ENCODE measurements around the gene CLK1. TPM values are rescaled to one million over a fixed set of nuclear protein-coding genes. Genes with fewer than 3 reads are reported as not detected.
"Not testable (repeated sequence)": the region's sequence is repeated elsewhere in the genome, so short reads cannot be mapped to it uniquely, and the experiment has no call there.

CLK1 gene
- total RNA-seq, 1 donor from 2014 or later: 54.4 TPM

GRCh38 chr2:200851398-200852248 is 12.8 kb downstream of the CLK1 start:
- DNase-seq (ENCODE audit: extremely low read depth, low read depth, low spot score): no peak

GRCh38 chr2:200850512-200851256 is 13.8 kb downstream of the CLK1 start:
- no peak for DNase-seq (ENCODE audit: extremely low read depth, low read depth, low spot score)

GRCh38 chr2:200847939-200848338 is 16.5 kb downstream of the CLK1 start:
- no peak for DNase-seq (ENCODE audit: extremely low read depth, low read depth, low spot score)

- DNase-seq (ENCODE audit: extremely low read depth, low read depth, low spot score): no peak
Observed at GRCh38 chr2:200847269-200847668, 17.2 kb downstream of the CLK1 start.

GRCh38 chr2:200845669-200846325 is 18.7 kb downstream of the CLK1 start:
- no peak for DNase-seq (ENCODE audit: extremely low read depth, low read depth, low spot score)

GRCh38 chr2:200845194-200845593 is 19.3 kb downstream of the CLK1 start:
- no peak for DNase-seq (ENCODE audit: extremely low read depth, low read depth, low spot score)

- no peak for DNase-seq (ENCODE audit: extremely low read depth, low read depth, low spot score)
Observed at GRCh38 chr2:200843993-200844948, 20.2 kb downstream of the CLK1 start.

- DNase-seq (ENCODE audit: extremely low read depth, low read depth, low spot score): no peak
Observed at GRCh38 chr2:200839513-200839912, 24.9 kb downstream of the CLK1 start.

GRCh38 chr2:200834701-200835100 is 29.8 kb downstream of the CLK1 start:
- DNase-seq (ENCODE audit: extremely low read depth, low read depth, low spot score): no peak

GRCh38 chr2:200829258-200829655 is 35.2 kb downstream of the CLK1 start:
- no peak for DNase-seq (ENCODE audit: extremely low read depth, low read depth, low spot score)

GRCh38 chr2:200828572-200829257 is 35.7 kb downstream of the CLK1 start:
- no peak for DNase-seq (ENCODE audit: extremely low read depth, low read depth, low spot score)

- no peak for DNase-seq (ENCODE audit: extremely low read depth, low read depth, low spot score)
Observed at GRCh38 chr2:200828104-200828503, 36.4 kb downstream of the CLK1 start.

GRCh38 chr2:200821686-200822245 is 42.7 kb downstream of the CLK1 start:
- DNase-seq (ENCODE audit: extremely low read depth, low read depth, low spot score): no peak

GRCh38 chr2:200820573-200821234 is 43.8 kb downstream of the CLK1 start:
- no peak for DNase-seq (ENCODE audit: extremely low read depth, low read depth, low spot score)

- not testable (repeated sequence) for DNase-seq (ENCODE audit: extremely low read depth, low read depth, low spot score)
Observed at GRCh38 chr2:200818732-200819131, 45.7 kb downstream of the CLK1 start.

- DNase-seq (ENCODE audit: extremely low read depth, low read depth, low spot score): no peak
Observed at GRCh38 chr2:200814917-200815316, 49.5 kb downstream of the CLK1 start.

- DNase-seq (ENCODE audit: extremely low read depth, low read depth, low spot score): no peak
Observed at GRCh38 chr2:200814276-200814815, 50.1 kb downstream of the CLK1 start.

- no peak for DNase-seq (ENCODE audit: extremely low read depth, low read depth, low spot score)
Observed at GRCh38 chr2:200812122-200813022, 52.1 kb downstream of the CLK1 start.

Data from glomerular endothelial cell (primary cell).